HG03097 (cell line): Measurements from ENCODE around the gene ZFR.
"Not testable (repeated sequence)": the region's sequence is repeated elsewhere in the genome, so short reads cannot be mapped to it uniquely, and the experiment has no call there.

Source experiments
- ATAC-seq: cut with Tn5 transposase; IDR thresholded peaks from one replicate; pipeline ENCODE4 v1.9.1; 2021; ENCODE audit not compliant: unreplicated experiment, low FRiP score

ZFR gene

GRCh38 chr5:32367271-32367670, 77.3 kb downstream of the ZFR start:
- not testable (repeated sequence) for ATAC-seq

- no peak for ATAC-seq
Observed at GRCh38 chr5:32365623-32366022, 78.9 kb downstream of the ZFR start.

- no peak for ATAC-seq
Observed at GRCh38 chr5:32363030-32363429, 81.5 kb downstream of the ZFR start.

- no peak for ATAC-seq
Observed at GRCh38 chr5:32362527-32362926, 82.0 kb downstream of the ZFR start.

GRCh38 chr5:32360906-32361305, 83.6 kb downstream of the ZFR start:
- no peak for ATAC-seq

- ATAC-seq, result no peak
Observed at GRCh38 chr5:32358611-32359010, 85.9 kb downstream of the ZFR start.

- ATAC-seq, result no peak
Observed at GRCh38 chr5:32357658-32358057, 86.9 kb downstream of the ZFR start.

GRCh38 chr5:32355686-32356085, 88.9 kb downstream of the ZFR start:
- ATAC-seq, result no peak

GRCh38 chr5:32353420-32353819, 91.1 kb downstream of the ZFR start:
- ATAC-seq, result no peak

- no peak for ATAC-seq
Observed at GRCh38 chr5:32352685-32353084, 91.9 kb downstream of the ZFR start.

- ATAC-seq, result no peak
Observed at GRCh38 chr5:32346869-32347268, 97.7 kb downstream of the ZFR start.

- no peak for ATAC-seq
Observed at GRCh38 chr5:32343058-32343672, 101.4 kb downstream of the ZFR start.

GRCh38 chr5:32342656-32343055, 101.9 kb downstream of the ZFR start:
- no peak for ATAC-seq

- no peak for ATAC-seq
Observed at GRCh38 chr5:32339878-32340277, 104.7 kb downstream of the ZFR start.

- ATAC-seq, result no peak
Observed at GRCh38 chr5:32339198-32339597, 105.3 kb downstream of the ZFR start.

- ATAC-seq, result no peak
Observed at GRCh38 chr5:32332966-32333365, 111.6 kb downstream of the ZFR start.

- no peak for ATAC-seq
Observed at GRCh38 chr5:32332361-32332760, 112.2 kb downstream of the ZFR start.

- ATAC-seq, result no peak
Observed at GRCh38 chr5:32331935-32332274, 112.6 kb downstream of the ZFR start.

GRCh38 chr5:32331217-32331934, 113.2 kb downstream of the ZFR start:
- no peak for ATAC-seq

- no peak for ATAC-seq
Observed at GRCh38 chr5:32330126-32330971, 114.2 kb downstream of the ZFR start.

- ATAC-seq, result peak; percentile 57
Observed at GRCh38 chr5:32329395-32329834, 115.1 kb downstream of the ZFR start.
